ENCODE data around the gene SAMD4A.
"Not testable (repeated sequence)": the region's sequence is repeated elsewhere in the genome, so short reads cannot be mapped to it uniquely, and the experiment has no call there.

SAMD4A gene

DNA sequence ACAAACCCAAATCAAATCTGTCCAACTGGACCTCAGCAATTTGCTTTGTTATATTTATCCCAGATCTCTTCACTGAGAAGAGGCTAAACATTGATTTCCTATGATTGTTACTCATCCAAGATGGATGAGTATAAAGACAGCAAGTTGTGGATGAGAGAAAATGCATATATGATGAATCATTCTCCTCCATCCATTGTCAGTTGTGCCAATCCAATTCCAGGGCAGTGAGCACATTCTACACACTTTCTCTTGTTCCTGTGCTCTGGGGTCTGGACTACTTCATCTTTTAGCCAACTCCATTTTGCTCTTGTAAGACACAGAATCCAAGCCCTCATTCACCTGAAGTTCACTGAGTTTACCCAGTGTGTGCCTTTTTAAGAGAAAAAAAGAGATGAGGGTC, 230.0 kb downstream of the SAMD4A start:
- Histone ChIP-seq H3K36me3 (ENCODE audit: control insufficient read depth, low read depth, low read length) (no peaks in the 10 kb centered on the region), H3K4me3 (ENCODE audit: low read length) (no peak overlapping the region), H3K27ac (ENCODE audit: low read length) (no peak overlapping the region), H3K9ac (ENCODE audit: low read length) (no peak overlapping the region), H3K27me3 (ENCODE audit: control insufficient read depth, insufficient read depth, low read length) (no peaks in the 10 kb centered on the region), H3K9me3 (ENCODE audit: control insufficient read depth, low read depth, low read length) (no peaks in the 10 kb centered on the region), H3K4me1 (ENCODE audit: control insufficient read depth, low read depth, low read length) (no peaks in the 10 kb centered on the region)

DNA sequence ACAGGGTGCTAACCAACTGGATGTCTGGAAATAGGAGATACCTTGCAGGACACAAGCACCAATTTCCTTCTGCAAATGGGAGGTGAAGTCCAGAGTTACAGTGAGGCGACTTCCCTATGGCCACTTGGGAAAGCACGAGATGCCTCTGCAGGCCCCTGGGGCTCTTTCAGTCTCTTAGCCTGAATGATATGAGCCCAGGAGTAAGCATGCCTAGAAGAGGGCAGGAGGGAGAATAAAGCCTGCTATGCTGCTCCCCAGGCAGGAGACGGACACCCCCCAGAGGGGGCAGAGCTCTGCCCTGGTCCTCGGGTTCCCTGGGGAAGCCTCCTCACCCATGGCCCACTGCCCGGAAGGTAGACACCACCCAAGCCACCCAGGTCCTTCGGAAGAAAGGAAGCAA, 230.6 kb downstream of the SAMD4A start:
- no peaks in the 10 kb centered on the region for H3K27me3 ChIP-seq (ENCODE audit: control insufficient read depth, insufficient read depth, low read length)
- no peak overlapping the region for H3K9ac ChIP-seq (ENCODE audit: low read length)
- H3K4me3 ChIP-seq (ENCODE audit: low read length) = no peak overlapping the region
- no peaks in the 10 kb centered on the region for H3K9me3 ChIP-seq (ENCODE audit: control insufficient read depth, low read depth, low read length)
- H3K4me1 ChIP-seq (ENCODE audit: control insufficient read depth, low read depth, low read length) = no peaks in the 10 kb centered on the region
- H3K36me3 ChIP-seq (ENCODE audit: control insufficient read depth, low read depth, low read length) = no peaks in the 10 kb centered on the region
- no peak overlapping the region for H3K27ac ChIP-seq (ENCODE audit: low read length)

GRCh38 chr14:54797986-54798385, 231.1 kb downstream of the SAMD4A start:
- Histone ChIP-seq H3K9me3 (ENCODE audit: control insufficient read depth, low read depth, low read length) (no peaks in the 10 kb centered on the region), H3K36me3 (ENCODE audit: control insufficient read depth, low read depth, low read length) (no peaks in the 10 kb centered on the region), H3K9ac (ENCODE audit: low read length) (no peak overlapping the region), H3K4me1 (ENCODE audit: control insufficient read depth, low read depth, low read length) (no peaks in the 10 kb centered on the region), H3K27ac (ENCODE audit: low read length) (no peak overlapping the region), H3K27me3 (ENCODE audit: control insufficient read depth, insufficient read depth, low read length) (no peaks in the 10 kb centered on the region), H3K4me3 (ENCODE audit: low read length) (no peak overlapping the region)

GRCh38 chr14:54798465-54799124, 231.7 kb downstream of the SAMD4A start:
- H3K27ac ChIP-seq (ENCODE audit: low read length) = no peak overlapping the region
- H3K36me3 ChIP-seq (ENCODE audit: control insufficient read depth, low read depth, low read length) = no peaks in the 10 kb centered on the region
- H3K9me3 ChIP-seq (ENCODE audit: control insufficient read depth, low read depth, low read length) = no peaks in the 10 kb centered on the region
- H3K9ac ChIP-seq (ENCODE audit: low read length) = no peak overlapping the region
- no peaks in the 10 kb centered on the region for H3K4me1 ChIP-seq (ENCODE audit: control insufficient read depth, low read depth, low read length)
- H3K27me3 ChIP-seq (ENCODE audit: control insufficient read depth, insufficient read depth, low read length) = no peaks in the 10 kb centered on the region
- H3K4me3 ChIP-seq (ENCODE audit: low read length) = no peak overlapping the region

- H3K27ac ChIP-seq (ENCODE audit: low read length); H3K4me1 ChIP-seq (ENCODE audit: control insufficient read depth, low read depth, low read length); H3K9me3 ChIP-seq (ENCODE audit: control insufficient read depth, low read depth, low read length); H3K9ac ChIP-seq (ENCODE audit: low read length); H3K4me3 ChIP-seq (ENCODE audit: low read length); H3K36me3 ChIP-seq (ENCODE audit: control insufficient read depth, low read depth, low read length); H3K27me3 ChIP-seq (ENCODE audit: control insufficient read depth, insufficient read depth, low read length): not testable (repeated sequence)
Observed at GRCh38 chr14:54801482-54801881, 234.6 kb downstream of the SAMD4A start.

GRCh38 chr14:54803396-54803795, 236.5 kb downstream of the SAMD4A start:
- H3K36me3 ChIP-seq (ENCODE audit: control insufficient read depth, low read depth, low read length) = no peaks in the 10 kb centered on the region
- no peak overlapping the region for H3K27ac ChIP-seq (ENCODE audit: low read length)
- peaks cover 3% of the 10 kb centered on the region for H3K4me1 ChIP-seq (ENCODE audit: control insufficient read depth, low read depth, low read length)
- no peak overlapping the region for H3K9ac ChIP-seq (ENCODE audit: low read length)
- H3K4me3 ChIP-seq (ENCODE audit: low read length) = no peak overlapping the region
- H3K9me3 ChIP-seq (ENCODE audit: control insufficient read depth, low read depth, low read length) = no peaks in the 10 kb centered on the region
- H3K27me3 ChIP-seq (ENCODE audit: control insufficient read depth, insufficient read depth, low read length) = no peaks in the 10 kb centered on the region

DNA sequence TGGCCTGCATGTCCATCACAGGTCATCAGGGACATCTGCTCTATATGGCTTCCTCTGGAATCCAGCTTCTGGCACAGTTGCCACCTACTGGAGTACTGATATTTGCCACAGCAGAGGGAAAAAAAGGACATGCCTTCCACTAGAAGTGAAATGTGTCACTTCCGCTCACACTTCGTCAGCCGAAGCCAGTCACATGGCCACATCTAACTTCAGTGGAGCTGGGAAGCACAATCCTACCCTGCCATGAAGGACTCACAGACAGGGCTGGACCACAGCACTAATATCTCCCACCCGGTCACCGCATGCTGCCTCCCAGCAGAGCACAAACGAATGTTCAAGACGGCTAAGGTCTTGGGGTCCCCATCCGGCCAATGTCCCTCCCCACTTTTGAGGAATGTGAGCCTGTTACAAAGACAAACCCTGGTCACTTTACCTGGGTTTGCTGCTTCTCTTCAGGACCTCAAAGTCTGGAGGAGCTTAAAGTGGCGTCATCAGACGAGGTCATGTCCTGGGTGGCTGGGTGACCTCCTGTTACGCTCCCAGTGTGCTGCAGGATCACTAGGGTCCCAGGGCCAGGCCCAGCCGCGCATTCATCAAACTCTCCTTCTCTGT, 237.1 kb downstream of the SAMD4A start:
- Histone ChIP-seq H3K9ac (ENCODE audit: low read length) (no peak overlapping the region), H3K27me3 (ENCODE audit: control insufficient read depth, insufficient read depth, low read length) (no peaks in the 10 kb centered on the region), H3K9me3 (ENCODE audit: control insufficient read depth, low read depth, low read length) (no peaks in the 10 kb centered on the region)

GRCh38 chr14:54804538-54805041, 237.7 kb downstream of the SAMD4A start:
- Histone ChIP-seq H3K9ac (ENCODE audit: low read length) (no peak overlapping the region), H3K4me1 (ENCODE audit: control insufficient read depth, low read depth, low read length) (peaks cover 3% of the 10 kb centered on the region), H3K27ac (ENCODE audit: low read length) (no peak overlapping the region)

More for the DNA sequence above, 237.1 kb downstream of the SAMD4A start:
- Histone ChIP-seq H3K36me3 (ENCODE audit: control insufficient read depth, low read depth, low read length) (no peaks in the 10 kb centered on the region), H3K27ac (ENCODE audit: low read length) (no peak overlapping the region), H3K4me1 (ENCODE audit: control insufficient read depth, low read depth, low read length) (peaks cover 3% of the 10 kb centered on the region), H3K4me3 (ENCODE audit: low read length) (no peak overlapping the region)

DNA sequence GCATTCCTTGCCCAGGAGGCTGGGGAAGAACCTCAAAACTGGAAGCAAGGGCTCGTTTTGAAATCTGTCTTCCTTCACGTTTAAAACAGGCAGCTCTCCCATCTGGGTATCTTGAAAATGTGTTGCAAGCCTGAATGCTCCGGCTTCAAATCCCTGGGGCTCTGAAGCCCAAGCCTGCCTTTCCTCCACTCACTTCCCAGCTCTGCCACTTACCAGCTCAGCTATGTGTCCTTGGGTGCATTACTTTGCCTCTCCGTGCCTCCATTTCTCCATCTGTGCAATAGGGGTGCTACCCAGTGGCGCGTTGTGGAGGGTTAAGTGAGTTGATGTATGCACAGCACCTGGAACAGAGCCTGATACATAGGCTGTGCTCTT, 238.1 kb downstream of the SAMD4A start:
- Histone ChIP-seq H3K36me3 (ENCODE audit: control insufficient read depth, low read depth, low read length) (no peaks in the 10 kb centered on the region), H3K9ac (ENCODE audit: low read length) (no peak overlapping the region), H3K9me3 (ENCODE audit: control insufficient read depth, low read depth, low read length) (no peaks in the 10 kb centered on the region), H3K4me1 (ENCODE audit: control insufficient read depth, low read depth, low read length) (peaks cover 3% of the 10 kb centered on the region), H3K4me3 (ENCODE audit: low read length) (no peak overlapping the region), H3K27me3 (ENCODE audit: control insufficient read depth, insufficient read depth, low read length) (no peaks in the 10 kb centered on the region), H3K27ac (ENCODE audit: low read length) (no peak overlapping the region)

More at GRCh38 chr14:54804538-54805041, 237.7 kb downstream of the SAMD4A start:
- Histone ChIP-seq H3K36me3 (ENCODE audit: control insufficient read depth, low read depth, low read length) (no peaks in the 10 kb centered on the region), H3K27me3 (ENCODE audit: control insufficient read depth, insufficient read depth, low read length) (no peaks in the 10 kb centered on the region), H3K4me3 (ENCODE audit: low read length) (no peak overlapping the region), H3K9me3 (ENCODE audit: control insufficient read depth, low read depth, low read length) (no peaks in the 10 kb centered on the region)

DNA sequence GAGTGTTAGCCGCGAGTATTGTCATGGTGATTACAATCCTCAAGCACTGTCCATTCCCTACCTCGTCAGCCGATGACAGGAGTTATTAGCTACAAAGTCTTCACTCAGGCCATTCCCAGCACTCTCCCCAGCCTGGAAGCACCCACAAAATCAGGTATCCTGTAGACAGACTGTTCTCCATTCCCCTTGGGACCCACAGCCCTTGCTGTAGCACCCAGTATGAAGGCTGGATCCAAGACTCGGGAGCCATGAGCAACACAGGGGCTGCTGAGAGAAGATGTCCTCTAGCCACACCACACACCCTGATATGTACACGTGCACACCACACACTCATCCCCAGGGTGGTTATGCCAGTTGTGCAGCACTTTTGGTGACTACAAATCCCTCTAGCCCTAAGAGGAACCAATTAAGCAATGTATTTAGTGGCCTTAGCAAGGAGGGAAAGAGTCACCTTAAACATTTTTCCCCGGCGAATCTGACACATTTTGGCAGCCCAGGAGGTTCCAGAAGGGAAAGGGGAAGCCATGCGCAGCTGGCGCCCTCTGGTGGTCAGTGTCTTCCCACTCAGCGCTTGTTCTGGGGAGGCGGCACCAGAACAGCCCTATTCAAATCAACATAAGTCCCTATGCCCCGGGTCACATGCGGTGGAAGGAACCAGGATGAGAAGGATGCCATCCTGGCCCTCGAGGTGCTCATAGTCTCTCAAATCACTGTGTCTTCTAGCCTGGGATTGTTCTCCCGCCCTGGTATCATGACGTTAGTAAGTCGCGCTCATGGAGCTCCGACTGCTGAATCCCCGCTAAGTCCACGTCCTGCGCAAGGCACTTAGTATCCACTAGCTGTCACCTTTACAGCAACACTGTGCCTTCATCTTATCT, 238.8 kb downstream of the SAMD4A start:
- H3K36me3 ChIP-seq (ENCODE audit: control insufficient read depth, low read depth, low read length) = no peaks in the 10 kb centered on the region
- peak overlapping the region; percentile 35 for H3K4me3 ChIP-seq (ENCODE audit: low read length)
- H3K4me1 ChIP-seq (ENCODE audit: control insufficient read depth, low read depth, low read length) = peaks cover 3% of the 10 kb centered on the region
- no peak overlapping the region for H3K9ac ChIP-seq (ENCODE audit: low read length)
- H3K27me3 ChIP-seq (ENCODE audit: control insufficient read depth, insufficient read depth, low read length) = no peaks in the 10 kb centered on the region
- no peaks in the 10 kb centered on the region for H3K9me3 ChIP-seq (ENCODE audit: control insufficient read depth, low read depth, low read length)
- H3K27ac ChIP-seq (ENCODE audit: low read length) = no peak overlapping the region

DNA sequence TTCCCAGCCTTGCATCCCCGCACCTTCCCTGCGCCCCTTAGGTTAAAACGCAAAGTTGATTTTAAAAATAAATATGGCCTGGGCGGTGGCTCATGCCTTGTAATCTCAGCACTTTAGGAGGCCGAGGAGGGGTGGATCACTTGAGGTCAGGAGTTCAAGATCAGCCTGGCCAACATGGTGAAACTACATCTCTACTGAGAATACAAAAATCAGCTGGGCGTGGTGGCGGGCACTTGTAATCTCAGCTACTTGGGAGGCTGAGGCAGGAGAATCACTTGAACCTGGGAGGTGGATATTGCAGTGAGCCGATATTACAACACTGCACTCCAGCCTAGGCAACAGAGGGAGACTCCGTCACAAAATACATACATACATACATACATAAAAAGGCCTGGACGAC, 239.7 kb downstream of the SAMD4A start:
- Histone ChIP-seq H3K27me3 (ENCODE audit: control insufficient read depth, insufficient read depth, low read length) (no peaks in the 10 kb centered on the region), H3K36me3 (ENCODE audit: control insufficient read depth, low read depth, low read length) (no peaks in the 10 kb centered on the region), H3K9ac (ENCODE audit: low read length) (no peak overlapping the region), H3K4me1 (ENCODE audit: control insufficient read depth, low read depth, low read length) (peaks cover 3% of the 10 kb centered on the region), H3K4me3 (ENCODE audit: low read length) (no peak overlapping the region), H3K27ac (ENCODE audit: low read length) (no peak overlapping the region), H3K9me3 (ENCODE audit: control insufficient read depth, low read depth, low read length) (no peaks in the 10 kb centered on the region)

All from iPS-18a (cell line).